Prostate gland (tissue), 2 donors: ENCODE results near the gene ADGRE2. TPM values are rescaled to one million over a fixed set of nuclear protein-coding genes. Genes with fewer than 3 reads are reported as not detected.
A peak's percentile ranks its signal among the peaks of the same experiment; 100 is the strongest.

Experiments used
- DNase-seq: peaks from one replicate; pipeline ENCODE4 v3.0.0-alpha.2; 2019; ENCODE audit warnings: low spot score
- H3K27ac ChIP-seq, 2 donors: fragments of 200-600 bp; sonication (generic); 2 replicates each; pipeline ENCODE4 v1.5.1; 2017 to 2019
- H3K27me3 ChIP-seq: fragments of 200-600 bp; sonication (generic); replicated peaks from 2 replicates; pipeline ENCODE4 v1.5.1; 2019; ENCODE audit not compliant: insufficient read depth
- H3K36me3 ChIP-seq, 2 donors: fragments of 200-600 bp; sonication (generic); 1 replicate in 1 of 2; 2 replicates in 1 of 2; pipeline versions ENCODE4 v1.5.1 to v1.8.1; 2017 to 2019
- H3K4me1 ChIP-seq: fragments of 200-600 bp; sonication (generic); replicated peaks from 2 replicates; pipeline ENCODE4 v1.5.1; 2019
- H3K4me3 ChIP-seq, 2 donors: fragments of 200-600 bp; sonication (generic); 2 replicates each; pipeline ENCODE4 v1.5.1; 2017 to 2019
- H3K9me3 ChIP-seq: fragments of 200-600 bp; sonication (generic); 2 replicates; pipeline ENCODE4 v1.5.1; 2017
- POLR2A ChIP-seq: fragments of 450-650 bp; IDR thresholded peaks from one replicate; pipeline ENCODE4 v1.6.1; 2016; ENCODE audit warnings: antibody characterized with exemption, mild to moderate bottlenecking
- POLR2AphosphoS5 ChIP-seq: sonication (generic); formaldehyde crosslinking; IDR thresholded peaks from one replicate; pipeline ENCODE4 v1.6.1; 2017; ENCODE audit warnings: antibody characterized with exemption
- WGBS: methylation state at CpG from one replicate; pipeline ENCODE4 v1.1.5; 2018; 5-methylcytosine and 5-hydroxymethylcytosine counted together
- intact Hi-C: fragments of 100-400 bp; cut with DNase I; formaldehyde crosslinking; loops from one replicate; pipeline ENCODE4 v1.14.2; 2022
- total RNA-seq, 2 donors: library from RNA; depleted of rRNA; stranded (reverse); fragments of >200 nt; gene quantifications; one replicate each; pipeline ENCODE4 v1.1.0, GENCODE V29; 2016
- TF ChIP-seq, protein P1 (sequence below), 4 experiments: fragments of 200-600 bp in 2 of 4; fragments of 450-650 bp in 2 of 4; sonication (generic) in 2 of 4; IDR thresholded peaks; 1 replicate in 3 of 4; 2 replicates in 1 of 4; pipeline ENCODE4 v1.5.1; 2016 to 2019; ENCODE audit warnings: antibody characterized with exemption in 4 of 4, mild to moderate bottlenecking in 2 of 4, moderate library complexity in 2 of 4

ADGRE2 gene
- total RNA-seq, 2 donors from 2014 or later, result 3.6 to 4.9 TPM

DNA sequence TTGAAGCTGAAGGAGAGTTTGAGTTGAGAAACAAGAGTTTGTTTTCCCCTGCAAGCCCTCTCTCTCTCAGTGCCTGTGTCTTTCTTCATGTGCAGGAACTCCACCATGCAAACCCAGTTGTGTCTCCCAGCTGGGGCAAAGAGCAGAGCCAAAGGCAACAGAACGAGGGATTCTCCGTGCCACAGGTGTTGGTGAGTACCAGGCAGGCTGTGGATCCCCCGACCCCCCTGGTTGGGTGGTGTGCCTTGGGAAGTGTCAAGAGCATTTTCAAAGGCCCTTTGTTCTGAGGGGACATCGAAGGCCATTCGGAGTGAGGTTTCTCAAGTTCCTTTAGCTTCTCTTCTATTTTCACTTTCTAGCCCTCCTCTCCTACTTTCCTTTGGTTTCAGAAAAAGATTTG lies 82.9 kb downstream of the ADGRE2 start:
- Histone ChIP-seq H3K4me3 (no peak overlapping the region), H3K4me1 (no peaks in the 10 kb centered on the region), H3K9me3 (no peaks in the 10 kb centered on the region), H3K27ac (no peak overlapping the region), H3K27me3 (no peaks in the 10 kb centered on the region), H3K36me3 (peaks cover 3 to 16% of the 10 kb centered on the region in 2 donors)
- no peak for DNase-seq
- 91% methylated on average over 5 of the region's 5 CpGs for WGBS
- no peak for TF ChIP-seq POLR2AphosphoS5
- TF ChIP-seq, protein P1, sequence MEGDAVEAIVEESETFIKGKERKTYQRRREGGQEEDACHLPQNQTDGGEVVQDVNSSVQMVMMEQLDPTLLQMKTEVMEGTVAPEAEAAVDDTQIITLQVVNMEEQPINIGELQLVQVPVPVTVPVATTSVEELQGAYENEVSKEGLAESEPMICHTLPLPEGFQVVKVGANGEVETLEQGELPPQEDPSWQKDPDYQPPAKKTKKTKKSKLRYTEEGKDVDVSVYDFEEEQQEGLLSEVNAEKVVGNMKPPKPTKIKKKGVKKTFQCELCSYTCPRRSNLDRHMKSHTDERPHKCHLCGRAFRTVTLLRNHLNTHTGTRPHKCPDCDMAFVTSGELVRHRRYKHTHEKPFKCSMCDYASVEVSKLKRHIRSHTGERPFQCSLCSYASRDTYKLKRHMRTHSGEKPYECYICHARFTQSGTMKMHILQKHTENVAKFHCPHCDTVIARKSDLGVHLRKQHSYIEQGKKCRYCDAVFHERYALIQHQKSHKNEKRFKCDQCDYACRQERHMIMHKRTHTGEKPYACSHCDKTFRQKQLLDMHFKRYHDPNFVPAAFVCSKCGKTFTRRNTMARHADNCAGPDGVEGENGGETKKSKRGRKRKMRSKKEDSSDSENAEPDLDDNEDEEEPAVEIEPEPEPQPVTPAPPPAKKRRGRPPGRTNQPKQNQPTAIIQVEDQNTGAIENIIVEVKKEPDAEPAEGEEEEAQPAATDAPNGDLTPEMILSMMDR (IDR thresholded peaks at IDR 0.05), result no peak
- intact Hi-C loops, result no loop called here

DNA sequence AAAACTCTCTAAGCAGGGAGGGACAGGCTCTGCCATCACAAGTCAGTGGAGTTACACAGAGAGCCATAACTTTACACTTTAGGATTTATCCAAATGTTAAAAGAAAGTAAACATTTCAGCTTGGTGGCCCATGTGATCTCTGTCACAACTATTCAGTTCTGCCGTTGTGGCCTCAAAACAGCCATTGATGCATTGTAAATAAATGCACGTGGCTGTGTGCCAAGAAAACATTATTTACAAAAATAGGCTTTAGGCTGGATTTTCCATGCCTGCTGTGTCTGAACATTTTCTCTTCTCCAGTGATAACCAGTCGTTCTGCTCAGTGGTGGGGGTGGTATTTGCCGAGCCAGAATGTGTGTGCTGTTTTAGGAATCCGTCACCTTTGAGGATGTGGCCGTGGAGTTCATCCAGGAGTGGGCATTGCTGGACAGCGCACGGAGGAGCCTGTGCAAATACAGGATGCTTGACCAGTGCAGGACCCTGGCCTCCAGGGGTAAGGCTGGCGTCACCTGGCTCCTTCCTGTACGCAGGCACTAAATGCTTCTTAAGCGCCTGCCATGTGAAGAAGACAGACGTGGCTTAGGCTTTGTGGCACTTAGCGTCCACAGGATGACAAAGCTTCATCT lies 83.6 kb downstream of the ADGRE2 start:
- no peaks in the 10 kb centered on the region for H3K9me3 ChIP-seq
- 88% methylated on average over 13 of the region's 13 CpGs for WGBS

DNA sequence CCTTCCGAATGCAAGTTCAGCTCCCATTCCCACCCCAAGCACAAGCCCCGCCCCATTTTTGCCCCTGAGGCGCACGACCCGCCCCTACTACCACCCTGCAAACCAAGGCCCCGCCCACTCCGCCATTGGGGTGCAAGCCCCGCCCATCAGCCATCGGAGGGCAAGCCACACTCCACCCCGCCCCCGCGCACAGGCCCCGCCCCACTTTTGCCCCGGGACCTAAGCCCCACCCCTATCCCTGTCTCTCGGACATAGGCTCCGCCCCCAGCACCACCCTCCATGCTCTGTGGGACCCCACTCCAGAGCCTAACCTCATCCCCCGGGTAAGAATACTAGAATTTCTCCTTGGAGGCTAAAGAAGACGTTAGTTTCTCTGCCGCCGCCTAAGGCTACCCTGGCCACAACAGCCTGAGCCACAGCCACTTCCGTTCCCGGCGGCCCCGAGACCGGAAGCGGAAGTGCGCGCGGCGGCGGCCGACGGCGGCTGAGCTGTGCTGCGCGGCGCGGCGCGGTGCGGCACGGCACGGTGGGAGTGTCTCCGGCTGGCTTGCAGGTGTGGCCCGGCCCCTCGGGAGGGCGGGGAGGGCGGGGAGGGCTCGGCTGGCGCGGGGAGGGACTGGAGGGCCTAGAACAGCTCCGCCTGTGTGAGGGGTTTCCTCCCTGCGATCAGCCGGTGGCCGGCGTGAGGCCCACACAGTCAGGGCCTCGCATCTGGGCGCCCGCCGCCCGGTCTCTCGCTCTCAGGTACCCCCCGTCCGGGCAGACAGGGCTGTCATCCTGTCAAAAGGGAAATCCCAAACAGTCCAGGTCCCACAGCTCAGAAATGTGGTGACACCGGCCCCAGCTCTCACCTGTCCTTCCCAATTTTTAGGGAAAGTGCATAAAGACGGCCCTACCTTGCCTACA lies 88.5 kb downstream of the ADGRE2 start, which contains the start of gene ZNF333:
Gene ZNF333 (plus strand): TSS at position 451 of the 906 bp plus-strand sequence. CDS start 3,444 bp downstream, outside the sequence.
- H3K4me3 ChIP-seq, result peak within 1 kb of the TSS; percentile 53 to 75
- intact Hi-C loops, result no loop called here
- peak; percentile 33 for TF ChIP-seq POLR2A
- TF ChIP-seq, protein P1 (IDR thresholded peaks at IDR 0.05), result peak in 2 of 4 experiments; percentile 24 to 28
- peak; percentile 72 for TF ChIP-seq POLR2AphosphoS5
- H3K27ac ChIP-seq, result peak within 1 kb of the TSS; percentile 93 to 95
- no peaks in the 10 kb centered on the region for H3K4me1 ChIP-seq
- H3K36me3 ChIP-seq, result peaks cover 0 to 2% of the 10 kb centered on the region in 2 donors
- peak; percentile 90 for DNase-seq
- WGBS, result 2% methylated on average over 57 of the region's 66 CpGs
- no peaks in the 10 kb centered on the region for H3K27me3 ChIP-seq
- no peaks in the 10 kb centered on the region for H3K9me3 ChIP-seq

More for the DNA sequence above, 83.6 kb downstream of the ADGRE2 start:
- no peak for DNase-seq
- intact Hi-C loops, result no loop called here
- no peak overlapping the region for H3K27ac ChIP-seq
- H3K27me3 ChIP-seq, result no peaks in the 10 kb centered on the region
- H3K4me3 ChIP-seq, result no peak overlapping the region
- TF ChIP-seq, protein P1 (IDR thresholded peaks at IDR 0.05), result no peak
- no peak for TF ChIP-seq POLR2AphosphoS5
- TF ChIP-seq POLR2A, result no peak
- H3K36me3 ChIP-seq, result peaks cover 0 to 11% of the 10 kb centered on the region in 2 donors
- H3K4me1 ChIP-seq, result no peaks in the 10 kb centered on the region

DNA sequence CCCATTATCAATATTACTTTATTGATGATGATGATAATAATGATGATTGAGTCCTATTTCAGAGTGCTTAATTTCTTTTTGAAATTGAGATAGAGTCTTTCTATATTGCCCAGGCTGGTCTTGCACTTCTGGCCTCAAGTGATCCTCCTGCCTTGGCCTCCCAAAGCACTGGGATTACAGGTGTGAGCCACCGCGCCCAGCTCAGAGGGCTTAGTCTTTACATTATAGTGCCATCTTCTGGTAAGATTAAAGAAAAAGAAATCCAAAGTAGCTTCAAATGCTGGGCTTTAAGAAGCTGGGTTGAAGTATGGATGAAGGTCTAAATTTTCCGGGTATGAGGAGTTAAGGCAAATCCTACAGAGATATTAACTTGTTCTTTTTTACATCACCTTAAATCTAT lies 91.9 kb downstream of the ADGRE2 start:
- Histone ChIP-seq H3K27ac (no peak overlapping the region), H3K4me3 (no peak overlapping the region), H3K36me3 (no peaks in the 10 kb centered on the region), H3K4me1 (no peaks in the 10 kb centered on the region), H3K9me3 (no peaks in the 10 kb centered on the region), H3K27me3 (no peaks in the 10 kb centered on the region)
- DNase-seq, result no peak
- intact Hi-C loops, result no loop called here
- TF ChIP-seq, protein P1 (IDR thresholded peaks at IDR 0.05), result peak in 2 of 4 experiments; percentile 8
- TF ChIP-seq POLR2AphosphoS5, result no peak
- 46% methylated on average over 3 of the region's 3 CpGs for WGBS
